GM13976 (cell line): ENCODE results near the gene KCNQ1.

ENCODE experiments used
- DNase-seq: peaks from one replicate; pipeline ENCODE4 v3.0.0; 2012; ENCODE audit warnings: low spot score
- in situ Hi-C: fragments of 300-500 bp; cut with MboI; formaldehyde crosslinking; loops from one replicate; pipeline ENCODE4 v1.12.0; 2022; ENCODE audit warnings: low sequenced_read_pairs, mixed read lengths, inconsistent platforms; ENCODE audit not compliant: unreplicated experiment
- TF ChIP-seq, protein P1 (sequence below): IDR thresholded peaks from 2 replicates; pipeline ENCODE4 v1.5.1; 2012; ENCODE audit warnings: borderline replicate concordance, mild to moderate bottlenecking; ENCODE audit not compliant: insufficient read depth; ENCODE audit errors: extremely low read depth, missing control alignments, control extremely low read depth

Gene KCNQ1

DNA sequence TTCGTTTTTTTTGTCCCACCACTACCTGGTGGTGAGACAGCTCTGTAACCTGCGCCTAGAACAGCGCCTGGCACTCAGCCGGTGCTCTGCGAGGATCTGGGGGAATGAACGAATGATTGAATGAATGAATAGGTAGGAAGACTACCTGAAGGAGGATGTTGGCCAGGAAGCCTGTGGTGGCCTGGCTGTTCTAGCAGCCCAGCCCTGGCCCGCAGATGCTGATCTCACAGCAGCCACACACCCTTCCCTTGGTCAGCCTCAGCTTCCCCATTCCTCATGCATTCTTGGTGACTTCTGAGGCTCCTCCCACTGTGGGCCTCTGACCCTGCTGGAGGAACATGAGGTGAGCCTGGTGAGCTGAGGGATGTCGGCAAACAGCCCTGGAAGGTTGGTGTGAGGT lies 4.2 kb upstream of the KCNQ1 start:
- in situ Hi-C loops, result no loop called here

DNA sequence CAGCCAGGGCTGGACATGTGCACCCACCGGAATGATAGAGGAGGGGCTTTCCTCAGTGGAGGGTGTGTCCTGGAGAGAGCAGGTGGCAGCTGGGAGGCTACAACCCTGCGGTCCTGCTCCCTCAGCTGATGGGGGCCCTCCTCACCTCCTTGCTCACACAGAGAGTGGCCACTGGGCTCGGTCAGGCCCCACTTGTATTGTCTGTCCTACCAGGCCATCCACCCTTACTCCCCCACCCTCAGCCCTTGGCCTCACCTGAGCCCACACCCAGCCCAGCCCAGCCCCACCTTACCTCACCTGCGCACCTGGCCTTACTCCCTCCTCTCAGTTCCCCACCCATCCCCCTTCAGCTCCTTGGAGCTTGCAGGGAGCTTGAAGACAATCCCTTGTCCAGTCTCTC lies 3.6 kb upstream of the KCNQ1 start:
- no peak for DNase-seq
- in situ Hi-C loops, result no loop called here
- TF ChIP-seq, protein P1, sequence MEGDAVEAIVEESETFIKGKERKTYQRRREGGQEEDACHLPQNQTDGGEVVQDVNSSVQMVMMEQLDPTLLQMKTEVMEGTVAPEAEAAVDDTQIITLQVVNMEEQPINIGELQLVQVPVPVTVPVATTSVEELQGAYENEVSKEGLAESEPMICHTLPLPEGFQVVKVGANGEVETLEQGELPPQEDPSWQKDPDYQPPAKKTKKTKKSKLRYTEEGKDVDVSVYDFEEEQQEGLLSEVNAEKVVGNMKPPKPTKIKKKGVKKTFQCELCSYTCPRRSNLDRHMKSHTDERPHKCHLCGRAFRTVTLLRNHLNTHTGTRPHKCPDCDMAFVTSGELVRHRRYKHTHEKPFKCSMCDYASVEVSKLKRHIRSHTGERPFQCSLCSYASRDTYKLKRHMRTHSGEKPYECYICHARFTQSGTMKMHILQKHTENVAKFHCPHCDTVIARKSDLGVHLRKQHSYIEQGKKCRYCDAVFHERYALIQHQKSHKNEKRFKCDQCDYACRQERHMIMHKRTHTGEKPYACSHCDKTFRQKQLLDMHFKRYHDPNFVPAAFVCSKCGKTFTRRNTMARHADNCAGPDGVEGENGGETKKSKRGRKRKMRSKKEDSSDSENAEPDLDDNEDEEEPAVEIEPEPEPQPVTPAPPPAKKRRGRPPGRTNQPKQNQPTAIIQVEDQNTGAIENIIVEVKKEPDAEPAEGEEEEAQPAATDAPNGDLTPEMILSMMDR, result no peak

More for the DNA sequence above, 4.2 kb upstream of the KCNQ1 start:
- TF ChIP-seq, protein P1, result no peak
- no peak for DNase-seq

DNA sequence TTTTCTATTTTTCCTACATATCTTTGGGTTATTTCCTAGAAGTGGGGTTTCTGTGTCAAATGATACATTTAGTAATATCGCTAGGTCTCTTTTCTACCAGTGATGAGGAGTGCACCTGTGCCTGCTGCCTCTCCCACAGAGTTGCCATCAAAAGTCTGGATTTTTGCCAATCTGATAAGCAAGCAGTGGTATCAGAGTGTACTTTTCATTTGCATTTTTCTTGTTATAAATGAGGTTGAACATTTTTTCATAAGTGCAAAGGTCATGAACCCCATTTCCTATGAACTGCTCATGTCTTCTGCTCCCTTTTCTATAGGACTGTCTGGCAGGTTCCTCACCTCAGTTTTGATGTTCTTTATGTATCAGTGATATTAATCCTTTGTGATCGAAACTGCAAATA lies 2.2 kb upstream of the KCNQ1 start:
- DNase-seq, result no peak
- TF ChIP-seq, protein P1, result no peak
- in situ Hi-C loops, result no loop called here

DNA sequence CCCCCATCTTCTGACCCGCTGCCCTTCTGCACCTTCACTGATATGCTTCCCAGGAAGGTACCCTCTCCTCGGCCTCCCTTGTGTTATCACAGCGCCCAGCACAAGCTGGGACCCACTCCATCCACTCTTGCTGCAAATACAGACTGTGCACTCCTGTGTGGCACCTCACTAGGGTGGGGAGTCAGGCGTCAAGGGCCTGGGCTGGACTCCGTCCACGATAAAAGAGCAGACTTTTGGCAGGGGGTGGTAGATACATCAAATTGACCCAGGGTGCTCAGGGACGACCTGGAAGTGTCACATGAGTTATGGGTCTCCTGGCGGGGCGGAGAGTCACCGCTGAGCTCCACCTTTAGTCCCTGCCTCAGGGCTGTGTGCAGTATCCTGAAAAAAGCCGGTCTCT lies 1.4 kb upstream of the KCNQ1 start:
- in situ Hi-C loops, result no loop called here

DNA sequence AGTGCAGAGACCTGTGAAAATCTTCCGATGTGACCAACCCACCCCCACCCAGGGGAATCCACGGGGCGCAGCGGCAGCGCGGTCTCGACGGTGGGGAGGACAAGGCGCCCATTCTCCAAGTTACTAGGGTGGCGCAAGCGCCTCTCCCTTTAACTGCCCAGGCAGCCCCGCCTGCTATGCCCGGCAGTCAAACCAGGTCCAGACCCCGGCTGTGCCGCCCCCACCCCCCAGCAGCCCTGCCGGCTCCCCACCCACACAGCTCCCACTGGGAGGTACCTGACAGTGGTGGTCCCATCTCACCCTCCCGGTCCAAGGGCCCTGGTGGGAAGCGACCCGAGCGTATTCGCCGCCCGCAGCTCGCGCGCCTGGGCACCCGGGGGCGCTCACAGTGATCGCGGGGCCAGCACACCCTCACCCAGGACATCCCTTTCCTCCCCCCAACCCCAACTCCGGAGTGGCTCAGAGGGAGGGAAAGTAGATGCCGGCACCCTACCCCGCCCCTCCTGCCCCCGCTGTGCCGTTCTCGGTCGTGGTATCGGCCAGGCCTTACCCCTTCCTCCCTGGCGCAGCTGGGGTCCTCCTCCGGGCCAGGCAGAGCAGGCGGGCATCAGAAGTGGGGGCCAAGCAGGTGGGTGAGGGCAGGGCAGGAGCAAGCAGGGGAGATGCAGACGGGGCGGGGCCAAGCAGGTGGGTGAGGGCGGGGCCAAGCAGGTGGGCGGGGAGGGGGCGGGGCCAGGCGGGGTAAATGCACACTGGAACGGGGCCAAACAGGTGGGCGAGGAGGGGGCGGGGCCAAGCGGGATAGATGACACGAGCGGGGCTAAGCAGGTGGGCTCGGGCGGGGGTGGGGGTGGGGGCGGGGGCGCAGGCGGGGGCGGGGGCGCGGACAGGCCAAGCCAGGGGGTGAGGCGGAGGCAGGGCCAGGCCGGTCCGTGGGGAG lies 657 bp upstream of the KCNQ1 start, which contains the start of gene TRPM5:
TSS of gene TRPM5 (minus strand) at position 634 of the 940 bp plus-strand sequence. CDS start 21,478 bp downstream, outside the sequence.
- DNase-seq, result no peak
- TF ChIP-seq, protein P1, result no peak
- in situ Hi-C loops, result no loop called here

More for the DNA sequence above, 1.4 kb upstream of the KCNQ1 start:
- TF ChIP-seq, protein P1, result no peak
- no peak for DNase-seq

DNA sequence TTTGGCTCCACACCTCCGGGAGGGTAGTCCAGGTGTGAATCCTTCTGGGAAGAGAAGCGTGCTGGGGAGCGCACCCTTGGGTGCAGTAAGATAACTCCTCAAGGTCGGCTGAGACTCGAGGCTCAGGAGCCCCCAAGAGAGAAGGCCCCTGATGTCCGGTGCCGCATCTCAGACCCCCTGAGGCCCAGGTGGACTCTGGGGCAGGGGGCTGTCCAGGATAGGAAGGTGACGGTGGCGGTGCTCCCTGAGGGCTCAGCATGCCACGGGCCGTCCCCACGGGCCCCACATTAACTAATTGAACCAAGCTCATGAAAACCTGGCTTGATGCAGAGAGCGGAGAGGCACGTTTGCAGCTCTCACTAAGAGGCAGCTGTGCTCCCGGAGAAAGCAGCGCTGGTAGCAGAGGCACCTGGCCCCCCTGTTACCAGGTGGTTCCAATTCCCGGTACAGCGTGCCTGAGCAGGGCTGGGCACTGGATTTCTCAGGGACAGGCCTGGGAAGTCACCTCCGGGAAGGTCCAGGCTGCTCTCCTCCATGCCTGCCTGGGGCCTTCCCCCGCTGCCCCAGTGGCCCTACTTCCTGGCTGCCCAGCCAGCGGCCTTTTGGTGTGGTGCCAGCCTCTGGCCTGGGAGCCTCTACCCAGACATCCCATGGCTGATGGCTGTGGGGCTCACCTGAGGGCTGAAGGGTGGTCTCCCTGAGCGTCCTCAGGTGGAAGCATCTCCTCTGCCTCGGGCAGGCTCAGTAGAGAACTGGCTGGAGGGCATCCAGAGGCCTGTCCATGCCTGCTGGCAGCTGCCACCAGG lies 1.1 kb downstream of the KCNQ1 start:
- TF ChIP-seq, protein P1, result no peak
- no peak for DNase-seq
- in situ Hi-C loops, result no loop called here
